ENCODE data around the gene CEP170B.

GRCh38 chr14:104845834-104846441 lies 19.1 kb upstream of the CEP170B start:
- no peak for TF ChIP-seq CTCF (IDR thresholded peaks at IDR 0.05; ENCODE audit: low read depth, low read length, poor library complexity, severe bottlenecking)
- no peak for TF ChIP-seq EZH2phosphoT487 (IDR thresholded peaks at IDR 0.05; ENCODE audit: borderline replicate concordance, low read length)
